Measurements from ENCODE around the gene IL1B. TPM values are rescaled to one million over a fixed set of nuclear protein-coding genes. Genes with fewer than 3 reads are reported as not detected.
A peak's percentile ranks its signal among the peaks of the same experiment; 100 is the strongest.

IL1B gene
- polyA plus RNA-seq, 2 donors = 1.9 to 4.3 TPM

GRCh38 chr2:112821682-112822081 is 14.9 kb downstream of the IL1B start:
- H3K9me3 ChIP-seq (ENCODE audit: control insufficient read depth in 2 of 2, insufficient read depth in 1 of 2, low read depth in 1 of 2, low read length in 1 of 2) = no peaks in the 10 kb centered on the region
- WGBS, 2 donors = 80 to 84% methylated on average over 4 of the region's 4 CpGs
- H3K27ac ChIP-seq (ENCODE audit: low read depth in 2 of 2, low read length in 1 of 2) = no peak overlapping the region
- no peaks in the 10 kb centered on the region for H3K27me3 ChIP-seq (ENCODE audit: control insufficient read depth in 1 of 2, insufficient read depth in 2 of 2, low read length in 2 of 2)
- H3K4me1 ChIP-seq (ENCODE audit: control insufficient read depth in 2 of 2, insufficient read depth in 2 of 2, low read length in 1 of 2) = no peaks in the 10 kb centered on the region
- H3K4me3 ChIP-seq (ENCODE audit: low read depth in 1 of 2, low read length in 2 of 2) = no peak overlapping the region
- no peaks in the 10 kb centered on the region for H3K36me3 ChIP-seq (ENCODE audit: control insufficient read depth in 2 of 2, insufficient read depth in 2 of 2, low read length in 1 of 2)

DNA sequence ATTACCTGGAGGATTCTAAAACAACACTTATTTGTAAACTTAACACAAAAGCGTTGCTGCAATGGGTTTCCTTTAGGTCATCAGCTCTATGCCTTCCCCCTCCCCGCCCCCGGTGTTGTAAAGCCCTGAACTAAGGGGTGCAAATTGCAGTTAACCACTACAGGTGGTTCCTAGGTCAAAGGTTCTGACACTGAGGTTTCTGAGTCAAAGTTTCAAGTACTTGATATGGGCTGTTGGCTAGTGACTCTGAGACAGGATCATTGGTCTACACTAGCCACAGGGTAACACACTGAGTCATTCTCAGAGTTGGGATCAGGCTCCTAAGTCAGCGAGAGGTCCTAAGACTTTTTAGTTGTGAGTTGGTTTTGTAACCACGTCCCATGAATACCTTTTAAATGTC is 15.4 kb downstream of the IL1B start:
- Histone ChIP-seq H3K4me1 (ENCODE audit: control insufficient read depth in 2 of 2, insufficient read depth in 2 of 2, low read length in 1 of 2) (no peaks in the 10 kb centered on the region), H3K36me3 (ENCODE audit: control insufficient read depth in 2 of 2, insufficient read depth in 2 of 2, low read length in 1 of 2) (no peaks in the 10 kb centered on the region), H3K9me3 (ENCODE audit: control insufficient read depth in 2 of 2, insufficient read depth in 1 of 2, low read depth in 1 of 2, low read length in 1 of 2) (no peaks in the 10 kb centered on the region), H3K4me3 (ENCODE audit: low read depth in 1 of 2, low read length in 2 of 2) (no peak overlapping the region), H3K27ac (ENCODE audit: low read depth in 2 of 2, low read length in 1 of 2) (no peak overlapping the region), H3K27me3 (ENCODE audit: control insufficient read depth in 1 of 2, insufficient read depth in 2 of 2, low read length in 2 of 2) (no peaks in the 10 kb centered on the region)
- 76 to 83% methylated on average over 5 of the region's 5 CpGs for WGBS, 2 donors

DNA sequence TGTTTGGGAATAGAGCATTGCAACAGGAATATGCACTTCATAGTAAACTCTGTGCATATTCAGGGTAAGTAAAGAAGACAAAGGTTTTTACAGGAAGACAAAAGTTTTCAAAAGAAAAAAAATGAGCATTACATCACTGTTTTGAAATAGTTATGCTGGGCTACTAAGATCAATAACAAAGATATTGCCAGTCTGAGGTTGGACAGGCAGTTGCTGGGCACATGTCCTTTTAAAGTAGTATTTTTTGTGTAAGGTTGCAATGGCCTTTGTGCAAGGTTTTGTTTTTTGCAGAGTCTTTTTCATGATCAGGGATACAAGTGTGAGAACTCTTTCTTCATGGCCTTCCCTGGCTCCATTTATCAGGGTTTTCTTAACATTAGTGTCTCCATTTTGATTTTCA is 16.2 kb downstream of the IL1B start:
- Histone ChIP-seq H3K27me3 (ENCODE audit: control insufficient read depth in 1 of 2, insufficient read depth in 2 of 2, low read length in 2 of 2) (no peaks in the 10 kb centered on the region), H3K9me3 (ENCODE audit: control insufficient read depth in 2 of 2, insufficient read depth in 1 of 2, low read depth in 1 of 2, low read length in 1 of 2) (no peaks in the 10 kb centered on the region), H3K4me1 (ENCODE audit: control insufficient read depth in 2 of 2, insufficient read depth in 2 of 2, low read length in 1 of 2) (no peaks in the 10 kb centered on the region), H3K4me3 (ENCODE audit: low read depth in 1 of 2, low read length in 2 of 2) (no peak overlapping the region), H3K27ac (ENCODE audit: low read depth in 2 of 2, low read length in 1 of 2) (no peak overlapping the region), H3K36me3 (ENCODE audit: control insufficient read depth in 2 of 2, insufficient read depth in 2 of 2, low read length in 1 of 2) (no peaks in the 10 kb centered on the region)

GRCh38 chr2:112819081-112819480 is 17.5 kb downstream of the IL1B start:
- Histone ChIP-seq H3K27me3 (ENCODE audit: control insufficient read depth in 1 of 2, insufficient read depth in 2 of 2, low read length in 2 of 2) (no peaks in the 10 kb centered on the region), H3K4me3 (ENCODE audit: low read depth in 1 of 2, low read length in 2 of 2) (no peak overlapping the region), H3K9me3 (ENCODE audit: control insufficient read depth in 2 of 2, insufficient read depth in 1 of 2, low read depth in 1 of 2, low read length in 1 of 2) (no peaks in the 10 kb centered on the region), H3K36me3 (ENCODE audit: control insufficient read depth in 2 of 2, insufficient read depth in 2 of 2, low read length in 1 of 2) (no peaks in the 10 kb centered on the region), H3K27ac (ENCODE audit: low read depth in 2 of 2, low read length in 1 of 2) (no peak overlapping the region), H3K4me1 (ENCODE audit: control insufficient read depth in 2 of 2, insufficient read depth in 2 of 2, low read length in 1 of 2) (no peaks in the 10 kb centered on the region)
- WGBS, 2 donors = 90 to 93% methylated on average over 7 of the region's 7 CpGs

DNA sequence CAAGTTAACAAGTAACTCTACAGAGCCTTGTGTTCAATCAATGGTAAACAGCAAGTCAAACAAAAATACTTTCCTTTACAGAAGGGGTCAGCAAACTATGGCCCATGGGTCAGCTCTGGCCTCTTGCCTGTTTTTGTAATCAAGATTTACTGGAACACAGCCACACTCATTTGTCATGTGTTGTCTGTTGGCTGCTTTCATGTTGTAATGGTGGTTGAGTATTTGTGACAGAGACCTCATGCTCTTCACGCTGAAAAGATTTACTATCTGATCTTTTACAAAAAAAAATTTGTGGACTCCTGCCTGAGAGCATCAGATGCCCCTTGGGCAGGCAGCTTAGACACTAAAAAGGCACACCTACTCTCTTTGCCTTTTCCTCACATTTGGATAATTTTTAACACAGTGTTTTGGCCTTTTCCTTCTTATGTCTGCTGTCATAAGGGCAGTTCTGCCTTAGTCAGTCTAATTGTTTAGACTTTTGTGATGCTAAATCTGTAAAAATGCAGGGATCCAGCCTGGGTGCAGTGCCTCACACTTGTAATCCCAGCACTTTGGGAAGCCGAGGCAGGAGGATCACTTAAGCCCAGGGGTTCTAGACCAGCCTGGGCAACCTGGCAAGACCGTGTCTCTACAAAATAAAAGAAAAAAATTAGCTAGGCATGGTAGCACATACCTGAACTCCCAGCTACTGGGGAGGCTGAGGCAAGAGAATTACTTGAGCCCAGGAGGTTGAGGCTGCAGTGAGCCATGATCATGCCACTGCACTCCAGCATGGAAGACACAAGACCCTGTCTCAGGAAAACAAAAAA is 18.3 kb downstream of the IL1B start:
- 67% methylated on average over 3 of the region's 3 CpGs for WGBS, 2 donors

DNA sequence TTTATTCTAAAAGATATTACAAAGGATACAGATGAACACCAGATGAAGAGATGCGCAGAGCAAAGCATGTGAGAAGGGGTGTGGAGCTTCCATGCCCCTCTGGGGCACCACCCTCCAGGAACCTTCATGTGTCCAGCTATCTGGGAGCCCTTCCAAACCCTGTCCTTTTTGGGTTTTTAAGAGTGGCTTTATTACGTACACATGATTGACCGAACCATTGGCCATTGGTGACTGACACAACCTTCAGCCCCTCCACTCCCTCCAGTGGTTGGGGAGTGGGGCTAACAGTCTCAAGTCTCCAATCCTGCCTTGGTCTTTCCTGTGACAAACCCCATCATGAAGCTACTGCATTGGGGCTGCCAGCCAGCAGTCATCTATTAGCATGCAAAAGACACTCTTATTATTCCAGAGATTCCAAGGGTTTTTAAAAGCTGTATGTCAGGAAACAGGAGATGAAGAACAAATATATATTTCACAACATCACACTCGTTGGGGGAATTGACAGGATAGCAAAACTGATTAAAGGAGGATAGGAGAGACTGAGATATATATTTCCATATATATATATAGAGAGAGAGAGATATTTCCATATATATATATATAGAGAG is 19.4 kb downstream of the IL1B start:
- Histone ChIP-seq H3K4me3 (ENCODE audit: low read depth in 1 of 2, low read length in 2 of 2) (no peak overlapping the region), H3K9me3 (ENCODE audit: control insufficient read depth in 2 of 2, insufficient read depth in 1 of 2, low read depth in 1 of 2, low read length in 1 of 2) (no peaks in the 10 kb centered on the region), H3K36me3 (ENCODE audit: control insufficient read depth in 2 of 2, insufficient read depth in 2 of 2, low read length in 1 of 2) (no peaks in the 10 kb centered on the region), H3K27ac (ENCODE audit: low read depth in 2 of 2, low read length in 1 of 2) (no peak overlapping the region), H3K4me1 (ENCODE audit: control insufficient read depth in 2 of 2, insufficient read depth in 2 of 2, low read length in 1 of 2) (no peaks in the 10 kb centered on the region), H3K27me3 (ENCODE audit: control insufficient read depth in 1 of 2, insufficient read depth in 2 of 2, low read length in 2 of 2) (no peaks in the 10 kb centered on the region)
- WGBS, 2 donors = 66 to 80% methylated on average over 4 of the region's 4 CpGs

More for the DNA sequence above, 18.3 kb downstream of the IL1B start:
- Histone ChIP-seq H3K9me3 (ENCODE audit: control insufficient read depth in 2 of 2, insufficient read depth in 1 of 2, low read depth in 1 of 2, low read length in 1 of 2) (no peaks in the 10 kb centered on the region), H3K27me3 (ENCODE audit: control insufficient read depth in 1 of 2, insufficient read depth in 2 of 2, low read length in 2 of 2) (no peaks in the 10 kb centered on the region), H3K36me3 (ENCODE audit: control insufficient read depth in 2 of 2, insufficient read depth in 2 of 2, low read length in 1 of 2) (no peaks in the 10 kb centered on the region), H3K27ac (ENCODE audit: low read depth in 2 of 2, low read length in 1 of 2) (no peak overlapping the region), H3K4me3 (ENCODE audit: low read depth in 1 of 2, low read length in 2 of 2) (no peak overlapping the region), H3K4me1 (ENCODE audit: control insufficient read depth in 2 of 2, insufficient read depth in 2 of 2, low read length in 1 of 2) (no peaks in the 10 kb centered on the region)

- Histone ChIP-seq H3K36me3 (ENCODE audit: control insufficient read depth in 2 of 2, insufficient read depth in 2 of 2, low read length in 1 of 2) (no peaks in the 10 kb centered on the region), H3K9me3 (ENCODE audit: control insufficient read depth in 2 of 2, insufficient read depth in 1 of 2, low read depth in 1 of 2, low read length in 1 of 2) (no peaks in the 10 kb centered on the region), H3K27me3 (ENCODE audit: control insufficient read depth in 1 of 2, insufficient read depth in 2 of 2, low read length in 2 of 2) (no peaks in the 10 kb centered on the region), H3K4me1 (ENCODE audit: control insufficient read depth in 2 of 2, insufficient read depth in 2 of 2, low read length in 1 of 2) (peaks cover 2 to 5% of the 10 kb centered on the region in 2 donors), H3K27ac (ENCODE audit: low read depth in 2 of 2, low read length in 1 of 2) (peak overlapping the region in 1 of 2 donors; percentile 13), H3K4me3 (ENCODE audit: low read depth in 1 of 2, low read length in 2 of 2) (no peak overlapping the region)
- WGBS, 2 donors = 43 to 64% methylated on average over 2 of the region's 2 CpGs
These were observed 22.3 kb downstream of the IL1B start for GRCh38 chr2:112814278-112814677.

GRCh38 chr2:112813280-112813966 is 23.2 kb downstream of the IL1B start:
- H3K4me1 ChIP-seq (ENCODE audit: control insufficient read depth in 2 of 2, insufficient read depth in 2 of 2, low read length in 1 of 2) = peaks cover 2 to 5% of the 10 kb centered on the region in 2 donors
- WGBS, 2 donors = 77 to 79% methylated on average over 10 of the region's 10 CpGs
- no peak overlapping the region for H3K27ac ChIP-seq (ENCODE audit: low read depth in 2 of 2, low read length in 1 of 2)

GRCh38 chr2:112812318-112813267 is 24.0 kb downstream of the IL1B start:
- WGBS, 2 donors = 41 to 48% methylated on average over 14 of the region's 14 CpGs
- H3K36me3 ChIP-seq (ENCODE audit: control insufficient read depth in 2 of 2, insufficient read depth in 2 of 2, low read length in 1 of 2) = no peaks in the 10 kb centered on the region

More at GRCh38 chr2:112813280-112813966, 23.2 kb downstream of the IL1B start:
- H3K36me3 ChIP-seq (ENCODE audit: control insufficient read depth in 2 of 2, insufficient read depth in 2 of 2, low read length in 1 of 2) = no peaks in the 10 kb centered on the region
- no peak overlapping the region for H3K4me3 ChIP-seq (ENCODE audit: low read depth in 1 of 2, low read length in 2 of 2)
- H3K27me3 ChIP-seq (ENCODE audit: control insufficient read depth in 1 of 2, insufficient read depth in 2 of 2, low read length in 2 of 2) = no peaks in the 10 kb centered on the region
- no peaks in the 10 kb centered on the region for H3K9me3 ChIP-seq (ENCODE audit: control insufficient read depth in 2 of 2, insufficient read depth in 1 of 2, low read depth in 1 of 2, low read length in 1 of 2)

More at GRCh38 chr2:112812318-112813267, 24.0 kb downstream of the IL1B start:
- Histone ChIP-seq H3K4me1 (ENCODE audit: control insufficient read depth in 2 of 2, insufficient read depth in 2 of 2, low read length in 1 of 2) (peaks cover 2 to 5% of the 10 kb centered on the region in 2 donors), H3K9me3 (ENCODE audit: control insufficient read depth in 2 of 2, insufficient read depth in 1 of 2, low read depth in 1 of 2, low read length in 1 of 2) (no peaks in the 10 kb centered on the region), H3K27ac (ENCODE audit: low read depth in 2 of 2, low read length in 1 of 2) (peak overlapping the region; percentile 25 to 48), H3K4me3 (ENCODE audit: low read depth in 1 of 2, low read length in 2 of 2) (no peak overlapping the region), H3K27me3 (ENCODE audit: control insufficient read depth in 1 of 2, insufficient read depth in 2 of 2, low read length in 2 of 2) (no peaks in the 10 kb centered on the region)
